Vagina (tissue), 2 donors: Measurements from ENCODE around the gene UBN1.

Source experiments
- POLR2A ChIP-seq, 2 donors: fragments of 450-650 bp; IDR thresholded peaks; one replicate each; pipeline ENCODE4 v1.6.1; 2017; ENCODE audit warnings: antibody characterized with exemption in 2 of 2, mild to moderate bottlenecking in 2 of 2, moderate library complexity in 2 of 2
- TF ChIP-seq, protein P1 (sequence below), 3 experiments: fragments of 450-650 bp in 2 of 3; fragments of 200-600 bp in 1 of 3; sonication (generic) in 1 of 3; IDR thresholded peaks; one replicate each; pipeline ENCODE4 v1.5.1; 2017 to 2019; ENCODE audit warnings: antibody characterized with exemption in 3 of 3, mild to moderate bottlenecking in 2 of 3, moderate library complexity in 2 of 3

DNA sequence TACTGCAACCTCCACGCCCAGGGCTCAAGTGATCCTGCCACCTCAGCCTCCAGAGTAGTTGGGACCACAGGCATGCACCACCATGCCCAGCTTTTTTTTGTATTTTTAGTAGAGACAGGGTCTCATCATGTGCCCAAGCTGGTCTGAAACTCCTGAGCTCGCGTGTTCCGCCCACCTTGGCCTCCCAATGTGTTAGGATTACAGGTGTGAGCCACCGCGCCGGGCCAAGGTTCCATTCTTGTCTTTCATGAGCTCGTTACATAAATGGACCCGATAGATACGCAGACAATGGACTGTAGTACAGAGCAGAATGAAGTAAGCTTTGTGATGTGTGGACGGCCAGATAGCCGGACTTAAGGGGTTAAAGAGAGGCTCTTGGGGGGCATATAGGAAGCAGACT lies 19.3 kb downstream of the UBN1 start:
- TF ChIP-seq, protein P1, sequence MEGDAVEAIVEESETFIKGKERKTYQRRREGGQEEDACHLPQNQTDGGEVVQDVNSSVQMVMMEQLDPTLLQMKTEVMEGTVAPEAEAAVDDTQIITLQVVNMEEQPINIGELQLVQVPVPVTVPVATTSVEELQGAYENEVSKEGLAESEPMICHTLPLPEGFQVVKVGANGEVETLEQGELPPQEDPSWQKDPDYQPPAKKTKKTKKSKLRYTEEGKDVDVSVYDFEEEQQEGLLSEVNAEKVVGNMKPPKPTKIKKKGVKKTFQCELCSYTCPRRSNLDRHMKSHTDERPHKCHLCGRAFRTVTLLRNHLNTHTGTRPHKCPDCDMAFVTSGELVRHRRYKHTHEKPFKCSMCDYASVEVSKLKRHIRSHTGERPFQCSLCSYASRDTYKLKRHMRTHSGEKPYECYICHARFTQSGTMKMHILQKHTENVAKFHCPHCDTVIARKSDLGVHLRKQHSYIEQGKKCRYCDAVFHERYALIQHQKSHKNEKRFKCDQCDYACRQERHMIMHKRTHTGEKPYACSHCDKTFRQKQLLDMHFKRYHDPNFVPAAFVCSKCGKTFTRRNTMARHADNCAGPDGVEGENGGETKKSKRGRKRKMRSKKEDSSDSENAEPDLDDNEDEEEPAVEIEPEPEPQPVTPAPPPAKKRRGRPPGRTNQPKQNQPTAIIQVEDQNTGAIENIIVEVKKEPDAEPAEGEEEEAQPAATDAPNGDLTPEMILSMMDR (IDR thresholded peaks at IDR 0.05) = no peak
- no peak for TF ChIP-seq POLR2A (IDR thresholded peaks at IDR 0.05)
